HG03558 (cell line): ENCODE results near the gene CMTR2.

Experiments
- ATAC-seq: cut with Tn5 transposase; IDR thresholded peaks from one replicate; pipeline ENCODE4 v1.9.1; 2021; ENCODE audit warnings: moderate number of reproducible peaks; ENCODE audit not compliant: unreplicated experiment; ENCODE audit errors: extremely low read depth

Gene CMTR2

GRCh38 chr16:71283612-71284011 is 5.6 kb downstream of the CMTR2 start:
- no peak for ATAC-seq

GRCh38 chr16:71282943-71283342 is 6.3 kb downstream of the CMTR2 start:
- no peak for ATAC-seq

- ATAC-seq = no peak
Measured at GRCh38 chr16:71276589-71277334, 12.4 kb downstream of the CMTR2 start.

- no peak for ATAC-seq
Measured at GRCh38 chr16:71273384-71273783, 15.8 kb downstream of the CMTR2 start.

GRCh38 chr16:71264299-71264698 is 24.9 kb downstream of the CMTR2 start:
- no peak for ATAC-seq

- ATAC-seq = no peak
Measured at GRCh38 chr16:71263582-71263981, 25.6 kb downstream of the CMTR2 start.

- ATAC-seq = no peak
Measured at GRCh38 chr16:71262391-71262790, 26.8 kb downstream of the CMTR2 start.

GRCh38 chr16:71260995-71261394 is 28.2 kb downstream of the CMTR2 start:
- no peak for ATAC-seq

GRCh38 chr16:71259086-71259485 is 30.1 kb downstream of the CMTR2 start:
- no peak for ATAC-seq

GRCh38 chr16:71258372-71258771 is 30.8 kb downstream of the CMTR2 start:
- no peak for ATAC-seq

- ATAC-seq = no peak
Measured at GRCh38 chr16:71257768-71258167, 31.4 kb downstream of the CMTR2 start.

GRCh38 chr16:71255721-71256120 is 33.5 kb downstream of the CMTR2 start:
- ATAC-seq = no peak

GRCh38 chr16:71254832-71255525 is 34.2 kb downstream of the CMTR2 start:
- no peak for ATAC-seq

GRCh38 chr16:71250461-71251235 is 38.6 kb downstream of the CMTR2 start:
- no peak for ATAC-seq

- ATAC-seq = no peak
Measured at GRCh38 chr16:71249399-71249798, 39.8 kb downstream of the CMTR2 start.

- ATAC-seq = no peak
Measured at GRCh38 chr16:71247478-71247877, 41.7 kb downstream of the CMTR2 start.

- no peak for ATAC-seq
Measured at GRCh38 chr16:71246309-71246708, 42.9 kb downstream of the CMTR2 start.

- ATAC-seq = no peak
Measured at GRCh38 chr16:71244521-71244920, 44.7 kb downstream of the CMTR2 start.

- ATAC-seq = no peak
Measured at GRCh38 chr16:71242601-71243000, 46.6 kb downstream of the CMTR2 start.

GRCh38 chr16:71242036-71242435 is 47.2 kb downstream of the CMTR2 start:
- ATAC-seq = no peak
